OCI-LY1 (cell line): Measurements from ENCODE around the gene EVPLL.

Experiments
- H2AFZ ChIP-seq: fragments of 200-600 bp; sonication (generic), shearing (Covaris generic); 2 replicates; pipeline ENCODE4 v1.6.0; 2014; ENCODE audit warnings: antibody characterized with exemption, mild to moderate bottlenecking, low read length
- H3F3A ChIP-seq: fragments of 200-600 bp; sonication (generic), shearing (Covaris generic); 2 replicates; pipeline ENCODE4 v1.6.0; 2014; ENCODE audit warnings: mild to moderate bottlenecking, antibody characterized with exemption, low read length, moderate library complexity; ENCODE audit not compliant: insufficient read depth
- H3K27ac ChIP-seq: fragments of 200-600 bp; sonication (generic); 2 replicates; pipeline ENCODE4 v1.5.1; 2014; ENCODE audit warnings: low read length, mixed run types, mild to moderate bottlenecking, low read depth; ENCODE audit not compliant: poor library complexity, severe bottlenecking
- H3K27me3 ChIP-seq: fragments of 200-600 bp; sonication (generic); 2 replicates; pipeline ENCODE4 v1.6.0; 2014; ENCODE audit warnings: antibody characterized with exemption, mild to moderate bottlenecking, low read length, moderate library complexity; ENCODE audit not compliant: insufficient read depth
- H3K36me3 ChIP-seq: fragments of 200-600 bp; sonication (generic); 2 replicates; pipeline ENCODE4 v1.6.1; 2014; ENCODE audit warnings: mild to moderate bottlenecking, antibody characterized with exemption, low read length, moderate library complexity, mixed read lengths; ENCODE audit not compliant: insufficient read depth
- H3K4me1 ChIP-seq: fragments of 200-600 bp; sonication (generic); 2 replicates; pipeline ENCODE4 v1.5.1; 2014; ENCODE audit warnings: mild to moderate bottlenecking, low read length, moderate library complexity; ENCODE audit not compliant: insufficient read depth, severe bottlenecking
- H3K4me2 ChIP-seq: fragments of 200-600 bp; sonication (generic), shearing (Covaris generic); 2 replicates; pipeline ENCODE4 v1.6.1; 2014; ENCODE audit warnings: low read length
- H3K4me3 ChIP-seq: fragments of 200-600 bp; sonication (generic); 2 replicates; pipeline ENCODE4 v1.5.1; 2014; ENCODE audit warnings: low read length, low read depth, mild to moderate bottlenecking, mixed read lengths; ENCODE audit not compliant: poor library complexity, severe bottlenecking
- H3K79me2 ChIP-seq: fragments of 200-600 bp; shearing (Covaris generic); 2 replicates; pipeline ENCODE4 v1.6.1; 2016; ENCODE audit warnings: mixed run types, low read length, mixed read lengths; ENCODE audit not compliant: insufficient read depth
- H3K9ac ChIP-seq: fragments of 200-600 bp; sonication (generic), shearing (Covaris generic); 2 replicates; pipeline ENCODE4 v1.6.1; 2014; ENCODE audit warnings: mild to moderate bottlenecking, low read length, mixed read lengths
- H3K9me2 ChIP-seq: fragments of 200-600 bp; sonication (generic), shearing (Covaris generic); 2 replicates; pipeline ENCODE4 v1.6.1; 2014; ENCODE audit warnings: low read depth, mild to moderate bottlenecking, low read length, mixed read lengths
- H3K9me3 ChIP-seq: fragments of 200-600 bp; shearing (Covaris generic); 2 replicates; pipeline ENCODE4 v1.6.1; 2014; ENCODE audit warnings: low read length, mixed read lengths
- H4K20me1 ChIP-seq: fragments of 200-600 bp; sonication (generic), shearing (Covaris generic); 2 replicates; pipeline ENCODE4 v1.6.0; 2016; ENCODE audit warnings: mild to moderate bottlenecking, low read length; ENCODE audit not compliant: insufficient read depth
- CTCF ChIP-seq: fragments of 200-600 bp; sonication (generic), shearing (Covaris generic); IDR thresholded peaks from 2 replicates; pipeline ENCODE4 v1.5.1; 2017; ENCODE audit warnings: mild to moderate bottlenecking, antibody characterized with exemption, low read length, moderate library complexity, mixed read lengths
- EZH2 ChIP-seq: fragments of 200-600 bp; sonication (generic), shearing (Covaris generic); IDR thresholded peaks from 2 replicates; pipeline ENCODE4 v1.8.0; 2017; ENCODE audit warnings: borderline replicate concordance, mixed run types, mild to moderate bottlenecking, antibody characterized with exemption, low read length, moderate library complexity, mixed read lengths

The EVPLL gene

GRCh38 chr17:18353541-18353940 is 24.0 kb upstream of the EVPLL start:
- no peaks in the 10 kb centered on the region for H4K20me1 ChIP-seq
- no peaks in the 10 kb centered on the region for H3K9me3 ChIP-seq
- H3K4me2 ChIP-seq, result no peak overlapping the region
- TF ChIP-seq CTCF (no peak), EZH2 (no peak)
- H3F3A ChIP-seq, result no peaks in the 10 kb centered on the region
- H3K9ac ChIP-seq, result no peak overlapping the region
- no peaks in the 10 kb centered on the region for H3K27me3 ChIP-seq
- no peak overlapping the region for H3K4me3 ChIP-seq
- H3K9me2 ChIP-seq, result no peaks in the 10 kb centered on the region
- H3K4me1 ChIP-seq, result no peaks in the 10 kb centered on the region
- no peak overlapping the region for H2AFZ ChIP-seq
- no peak overlapping the region for H3K27ac ChIP-seq
- H3K36me3 ChIP-seq, result peaks cover 66% of the 10 kb centered on the region
- H3K79me2 ChIP-seq, result no peaks in the 10 kb centered on the region

- H3K4me2 ChIP-seq, result no peak overlapping the region
- H3K9me3 ChIP-seq, result no peaks in the 10 kb centered on the region
- H4K20me1 ChIP-seq, result no peaks in the 10 kb centered on the region
- H2AFZ ChIP-seq, result no peak overlapping the region
- H3K4me1 ChIP-seq, result peaks cover under 1% of the 10 kb centered on the region
- H3K36me3 ChIP-seq, result peaks cover 63% of the 10 kb centered on the region
- TF ChIP-seq EZH2, result no peak
- TF ChIP-seq CTCF, result no peak
- no peak overlapping the region for H3K27ac ChIP-seq
- H3K79me2 ChIP-seq, result peaks cover 2% of the 10 kb centered on the region; the same call in 1 of the 2 replicates
- H3K27me3 ChIP-seq, result no peaks in the 10 kb centered on the region
- H3K9ac ChIP-seq, result no peak overlapping the region
- H3K9me2 ChIP-seq, result no peaks in the 10 kb centered on the region
- H3K4me3 ChIP-seq, result no peak overlapping the region
- H3F3A ChIP-seq, result no peaks in the 10 kb centered on the region
Observed at GRCh38 chr17:18356624-18357023, 21.0 kb upstream of the EVPLL start.

GRCh38 chr17:18360518-18360917 is 17.1 kb upstream of the EVPLL start:
- Histone ChIP-seq H3K9me3 (no peaks in the 10 kb centered on the region), H3K27me3 (no peaks in the 10 kb centered on the region), H3F3A (no peaks in the 10 kb centered on the region), H3K4me3 (no peak overlapping the region), H3K4me2 (no peak overlapping the region), H3K9ac (no peak overlapping the region), H3K4me1 (peaks cover 11% of the 10 kb centered on the region), H3K36me3 (peaks cover 38% of the 10 kb centered on the region; the same call in 1 of the 2 replicates), H4K20me1 (no peaks in the 10 kb centered on the region), H3K9me2 (no peaks in the 10 kb centered on the region), H2AFZ (no peak overlapping the region), H3K27ac (no peak overlapping the region), H3K79me2 (peaks cover 16% of the 10 kb centered on the region)
- TF ChIP-seq EZH2 (no peak), CTCF (no peak)
